ENCODE results near the gene SF3A2. TPM values are rescaled to one million over a fixed set of nuclear protein-coding genes. Genes with fewer than 3 reads are reported as not detected.

SF3A2 gene
- total RNA-seq, 1 donor from 2014 or later = 30.0 TPM

DNA sequence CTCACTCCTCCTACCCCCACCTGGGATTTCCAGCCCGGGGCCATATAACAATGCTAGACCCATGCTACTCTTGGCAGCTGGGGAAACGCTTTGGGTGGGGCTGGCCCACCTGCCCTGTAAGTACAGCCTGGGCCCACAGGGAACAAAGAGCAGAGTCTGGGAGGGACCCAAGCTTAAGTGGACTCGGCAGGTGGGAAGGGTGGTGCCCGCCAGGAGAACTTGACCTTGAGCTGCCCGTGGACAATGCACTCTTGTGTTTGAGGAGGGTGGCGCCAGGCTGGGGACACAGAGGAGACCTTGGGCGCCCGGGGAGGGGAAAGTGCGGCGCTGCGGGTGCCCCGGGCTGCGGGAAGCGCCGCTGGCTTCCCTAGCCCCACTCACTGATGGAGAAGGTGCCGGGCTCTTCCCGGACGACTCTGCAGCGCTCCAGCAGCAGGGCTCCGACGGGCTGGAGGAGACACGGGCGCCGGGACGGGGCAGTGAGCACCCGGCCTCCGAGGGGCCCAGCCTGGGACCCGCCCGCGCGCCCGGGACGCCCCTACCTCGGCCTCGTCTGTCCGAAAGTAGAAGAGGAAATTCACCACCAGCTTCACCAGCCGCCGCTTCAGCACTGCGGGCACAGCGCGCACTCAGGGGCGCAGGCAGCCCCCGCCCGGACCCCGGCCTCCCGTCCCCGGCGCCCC is 1.1 kb upstream of the SF3A2 start:
- no peak for DNase-seq
- ATAC-seq (ENCODE audit: poor library complexity) = peak; percentile 7
- intact Hi-C loops (cut with DNase I) = loop anchor here (5.0 kb wide), 2 partner anchors 37 to 78 kb away; no protein-coding TSS in a partner anchor

DNA sequence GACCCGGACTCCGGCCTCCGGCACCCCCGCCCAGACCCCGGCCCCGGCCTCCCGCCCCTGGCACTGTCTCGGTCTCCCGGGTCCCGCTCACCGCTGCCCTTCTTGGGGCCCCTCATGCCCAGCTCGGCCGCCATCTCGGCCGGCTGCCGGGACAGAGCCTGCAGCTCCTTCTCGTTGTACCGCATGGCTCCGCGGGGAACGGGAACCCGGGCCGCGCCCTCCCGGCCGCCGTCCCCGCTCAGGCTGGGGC is 635 bp upstream of the SF3A2 start:
- intact Hi-C loops (cut with DNase I) = loop anchor here (5.0 kb wide), 2 partner anchors 36 to 79 kb away; no protein-coding TSS in a partner anchor
- DNase-seq = no peak
- ATAC-seq (ENCODE audit: poor library complexity) = no peak

DNA sequence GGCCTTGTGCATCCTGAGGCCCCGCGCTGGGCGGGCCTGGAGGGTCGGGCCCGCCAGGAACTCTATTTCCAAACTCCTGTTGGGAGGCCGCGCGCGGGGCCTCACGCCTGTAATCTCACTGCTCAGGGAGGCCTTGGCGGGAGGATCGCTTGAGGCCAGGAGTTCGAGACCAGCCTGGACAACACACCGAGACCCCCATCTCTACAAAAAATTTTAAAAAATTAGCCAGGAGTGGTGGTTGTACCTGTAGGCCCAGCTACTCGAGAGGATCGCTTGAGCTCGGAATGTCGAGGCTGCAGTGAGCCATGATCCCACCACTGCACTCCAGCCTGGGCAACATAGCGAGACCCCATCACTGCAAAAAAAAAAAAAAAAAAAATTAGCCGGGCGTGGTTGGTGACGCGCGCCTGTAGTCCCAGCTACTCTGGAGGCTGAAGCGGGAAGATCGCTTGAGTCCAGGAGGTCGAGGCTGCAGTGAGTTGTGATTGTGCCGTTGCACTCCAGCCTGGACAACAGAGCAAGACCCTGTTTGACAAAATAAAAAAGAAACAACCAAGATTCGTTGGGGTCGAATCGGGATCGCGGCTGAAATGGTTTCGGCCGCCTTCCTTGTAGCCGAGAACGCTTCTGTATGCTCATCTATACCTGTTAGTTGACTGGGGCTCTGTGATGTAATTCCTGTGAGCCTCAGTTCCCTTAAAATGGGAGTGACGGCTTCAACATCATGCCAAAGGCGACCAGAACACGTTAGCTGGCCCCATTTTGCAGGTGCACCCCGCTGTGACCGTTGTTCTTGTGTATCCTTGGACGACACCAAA is 636 bp downstream of the SF3A2 start:
- no peak for DNase-seq
- ATAC-seq (ENCODE audit: poor library complexity) = no peak
- intact Hi-C loops (cut with DNase I) = loop anchor here (5.0 kb wide), 2 partner anchors 35 to 80 kb away; no protein-coding TSS in a partner anchor

- no peak for DNase-seq
- intact Hi-C loops (cut with DNase I) = loop anchor here (5.0 kb wide), 2 partner anchors 34 to 81 kb away; no protein-coding TSS in a partner anchor
- ATAC-seq (ENCODE audit: poor library complexity) = no peak
These were observed 1.2 kb downstream of the SF3A2 start for GRCh38 chr19:2237869-2238153.

DNA sequence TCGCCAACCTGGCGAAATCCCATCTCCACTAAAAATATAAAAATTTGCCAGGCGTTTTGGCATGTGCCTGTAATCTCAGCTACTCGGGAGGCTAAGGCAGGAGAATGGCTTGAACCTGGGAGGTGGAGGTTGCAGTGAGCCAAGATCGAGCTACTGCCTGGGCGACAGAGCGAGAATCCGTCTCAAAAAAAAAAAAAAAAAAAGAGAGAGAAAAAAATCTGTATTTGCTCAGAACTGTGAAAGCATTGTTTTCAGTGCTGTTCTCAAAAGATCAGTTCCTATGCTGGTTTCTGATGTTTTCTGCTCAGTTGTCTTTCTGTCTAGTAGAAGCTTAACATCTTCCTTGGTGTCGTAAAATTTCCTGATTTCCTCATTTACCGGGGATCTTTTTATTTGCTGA is 2.5 kb downstream of the SF3A2 start:
- DNase-seq (no peak), ATAC-seq (ENCODE audit: poor library complexity) (no peak)
- intact Hi-C loops (cut with DNase I) = loop anchor here (5.0 kb wide), 2 partner anchors 33 to 82 kb away; no protein-coding TSS in a partner anchor

GRCh38 chr19:2239771-2240770 is 3.4 kb downstream of the SF3A2 start:
- ATAC-seq (ENCODE audit: poor library complexity) (no peak), DNase-seq (no peak)
- intact Hi-C loops (cut with DNase I) = loop anchor here (5.0 kb wide), 2 partner anchors 32 to 83 kb away; no protein-coding TSS in a partner anchor

DNA sequence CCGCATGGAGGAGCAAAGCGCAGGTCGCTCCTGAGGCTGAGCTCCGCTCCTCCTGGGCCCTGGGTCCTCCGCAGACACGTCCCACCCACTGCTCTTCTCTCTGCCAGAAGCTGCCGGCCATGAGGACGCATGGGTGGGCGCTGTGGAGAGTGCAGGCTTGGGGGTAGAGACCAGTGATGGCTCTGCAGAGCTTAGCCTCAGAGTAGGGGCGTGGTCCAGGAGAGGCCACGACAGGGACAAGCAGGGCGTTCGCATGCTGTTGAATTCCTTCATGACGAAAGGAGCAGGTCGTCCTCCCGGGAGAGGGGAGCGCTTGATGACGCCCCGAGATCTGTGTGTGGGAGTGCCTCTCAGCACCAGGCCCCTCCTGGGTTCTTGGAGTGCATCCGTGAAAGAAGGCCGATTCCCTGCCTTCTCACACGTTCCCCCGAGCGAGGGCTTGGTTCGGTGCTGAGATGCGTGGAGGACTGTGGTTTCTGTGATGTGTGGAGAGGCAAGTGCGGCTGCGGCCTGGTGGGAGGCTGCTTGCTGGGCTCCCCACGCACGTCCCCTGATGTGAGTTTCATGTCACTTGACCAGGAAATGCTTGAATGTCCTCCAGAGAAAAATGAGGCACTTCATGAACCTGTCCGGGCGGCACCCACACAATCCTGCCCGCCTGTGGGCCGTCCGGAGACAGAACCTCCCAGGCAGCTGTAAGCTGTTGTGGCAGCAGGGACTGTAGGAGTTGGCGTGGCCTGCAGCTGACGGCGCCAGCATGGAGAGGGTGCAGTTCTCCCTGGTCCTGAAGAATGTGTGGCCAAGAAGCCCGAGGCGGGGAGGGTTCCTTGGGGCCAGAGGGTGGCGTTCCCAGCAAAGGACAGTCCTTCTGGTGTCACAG is 4.5 kb downstream of the SF3A2 start:
- intact Hi-C loops (cut with DNase I) = no loop called here
- DNase-seq (no peak), ATAC-seq (ENCODE audit: poor library complexity) (no peak)

DNA sequence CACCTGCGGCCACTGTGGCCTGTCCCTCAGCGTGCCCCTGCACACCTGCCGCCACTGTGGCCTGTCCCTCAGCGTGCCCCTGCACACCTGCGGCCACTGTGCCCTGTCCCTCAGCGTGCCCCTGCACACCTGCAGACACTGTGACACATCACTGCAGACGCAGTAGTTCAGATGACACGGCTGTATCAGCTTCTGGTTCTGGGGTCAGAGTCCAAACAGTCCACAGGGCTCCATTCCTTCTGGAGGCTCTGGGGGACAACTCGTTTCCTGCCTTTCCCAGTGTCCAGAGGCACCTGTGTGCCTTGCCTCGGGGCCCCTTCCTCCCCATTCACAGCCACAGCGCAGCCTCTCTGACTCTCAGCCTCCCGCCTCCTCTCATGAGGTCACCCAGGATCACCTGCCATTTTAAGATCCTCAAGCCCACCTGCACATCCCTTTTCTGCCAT is 5.5 kb downstream of the SF3A2 start:
- ATAC-seq (ENCODE audit: poor library complexity) = no peak
- no peak for DNase-seq
- intact Hi-C loops (cut with DNase I) = no loop called here

DNA sequence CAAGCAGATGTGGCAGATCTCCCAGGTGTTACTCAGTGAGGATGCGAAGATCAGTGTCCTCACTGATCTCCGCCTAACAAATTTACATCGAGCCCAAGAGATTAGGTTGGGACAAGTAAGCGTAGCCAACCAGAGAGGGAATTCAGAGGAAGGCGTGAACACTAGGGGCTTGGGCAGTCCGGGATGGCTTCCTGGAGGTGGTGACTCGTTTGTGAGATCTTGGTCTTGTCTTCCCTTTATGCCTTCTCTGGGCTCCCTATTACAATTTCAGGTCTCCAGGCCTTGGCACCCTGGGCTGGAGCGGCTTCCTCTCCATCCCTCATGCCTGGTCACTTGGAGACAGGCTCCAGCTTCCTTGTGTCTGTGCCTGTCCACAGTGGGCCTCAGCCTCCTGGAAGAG is 6.2 kb downstream of the SF3A2 start:
- ATAC-seq (ENCODE audit: poor library complexity) = no peak
- intact Hi-C loops (cut with DNase I) = no loop called here
- DNase-seq = no peak

- no peak for ATAC-seq (ENCODE audit: poor library complexity)
- DNase-seq = no peak
- intact Hi-C loops (cut with DNase I) = no loop called here
These were observed 6.9 kb downstream of the SF3A2 start for GRCh38 chr19:2243274-2244124.

DNA sequence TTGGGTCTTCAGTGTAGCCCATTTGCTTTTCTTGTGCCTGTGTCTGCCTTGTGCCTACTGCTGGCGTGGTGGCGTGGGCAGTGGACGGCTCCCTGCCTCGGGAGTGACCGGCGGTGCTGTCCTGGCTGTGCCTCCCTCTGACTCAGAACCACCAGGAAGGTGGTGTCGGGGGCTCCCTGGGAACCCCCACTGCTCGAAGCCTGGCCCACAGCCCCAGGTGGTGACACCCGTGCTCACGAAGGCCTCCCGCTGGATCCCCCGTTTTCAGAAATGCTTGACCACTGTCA is 7.4 kb downstream of the SF3A2 start:
- ATAC-seq (ENCODE audit: poor library complexity) (no peak), DNase-seq (no peak)
- intact Hi-C loops (cut with DNase I) = no loop called here

GRCh38 chr19:2244486-2244885 is 7.9 kb downstream of the SF3A2 start:
- intact Hi-C loops (cut with DNase I) = no loop called here
- DNase-seq (no peak), ATAC-seq (ENCODE audit: poor library complexity) (no peak)

DNA sequence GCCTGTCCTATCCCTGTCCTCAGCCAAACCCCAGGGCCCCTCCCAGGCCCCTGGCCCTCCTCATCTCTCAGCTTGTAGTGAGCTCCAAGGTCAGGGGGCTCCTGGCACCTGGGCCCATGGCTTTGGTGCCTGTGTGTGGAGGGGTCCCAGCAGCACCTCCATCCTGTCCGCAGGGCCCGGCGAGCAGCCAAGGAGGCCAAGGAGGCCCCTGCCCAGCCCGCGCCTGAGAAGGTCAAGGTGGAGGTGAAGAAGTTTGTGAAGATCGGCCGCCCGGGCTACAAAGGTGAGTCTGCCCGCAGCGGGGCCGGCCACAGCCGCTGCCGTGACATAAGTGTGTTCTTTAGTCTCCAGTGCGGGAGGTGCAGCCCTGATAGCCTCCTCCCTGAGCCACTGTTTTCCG is 8.6 kb downstream of the SF3A2 start:
- intact Hi-C loops (cut with DNase I) = no loop called here
- ATAC-seq (ENCODE audit: poor library complexity) (no peak), DNase-seq (no peak)

GRCh38 chr19:2246014-2246620 is 9.5 kb downstream of the SF3A2 start:
- ATAC-seq (ENCODE audit: poor library complexity) (no peak), DNase-seq (no peak)
- intact Hi-C loops (cut with DNase I) = no loop called here

DNA sequence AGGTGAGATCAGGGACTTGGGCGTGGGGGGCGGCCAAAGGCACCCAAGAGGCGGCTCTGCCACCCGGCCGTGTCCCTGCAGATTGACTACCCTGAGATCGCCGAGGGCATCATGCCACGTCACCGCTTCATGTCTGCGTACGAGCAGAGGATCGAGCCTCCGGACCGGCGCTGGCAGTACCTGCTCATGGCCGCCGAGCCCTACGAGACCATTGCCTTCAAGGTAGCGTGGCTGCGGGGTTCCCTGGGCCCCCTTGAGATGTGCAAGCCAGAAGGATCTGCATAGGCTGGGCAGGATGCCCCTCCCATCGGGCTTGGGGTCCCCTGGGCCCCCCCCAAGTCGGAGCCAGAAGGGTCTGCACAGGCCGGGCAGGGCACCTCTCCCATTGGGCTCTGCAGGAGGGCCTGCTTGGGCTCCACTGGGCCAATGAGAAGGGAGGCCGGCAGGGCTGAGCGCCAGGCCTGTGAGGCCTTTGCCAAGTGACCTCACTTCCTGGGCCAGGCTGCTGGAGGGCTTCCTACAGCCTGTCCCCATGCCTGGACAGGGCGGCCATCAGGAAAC is 10.3 kb downstream of the SF3A2 start:
- intact Hi-C loops (cut with DNase I) = no loop called here
- DNase-seq = peak; percentile 78
- peak; percentile 51 for ATAC-seq (ENCODE audit: poor library complexity)

- intact Hi-C loops (cut with DNase I) = no loop called here
- ATAC-seq (ENCODE audit: poor library complexity) (no peak), DNase-seq (no peak)
These were observed 10.9 kb downstream of the SF3A2 start for GRCh38 chr19:2247433-2248101.
